ENCODE data around the gene TMEM132D.

- TF ChIP-seq CTCF (IDR thresholded peaks at IDR 0.05; ENCODE audit: poor library complexity) = no peak
- TF ChIP-seq EZH2phosphoT487 (IDR thresholded peaks at IDR 0.05; ENCODE audit: low read depth, severe bottlenecking, unreplicated experiment) = no peak
Measured at GRCh38 chr12:129776977-129777667, 126.7 kb downstream of the TMEM132D start.
